K562 (cell line): ENCODE results near the gene SAP30BP. TPM values are rescaled to one million over a fixed set of nuclear protein-coding genes. Genes with fewer than 3 reads are reported as not detected.
A peak's percentile ranks its signal among the peaks of the same experiment; 100 is the strongest.

Experiments
- ATAC-seq: fragments of 200-7000 bp; cut with Tn5 transposase; 3 replicates; pipeline ENCODE4 v1.9.1; 2020; ENCODE audit warnings: moderate library complexity
- BruUV-seq: library from RNA; stranded (reverse); fragments of 400-500 nt; replicated peaks from 2 replicates; lab custom pipeline; 2021; lab: Mats Ljungman, UMichigan
- CTCF ChIA-PET: fragments of 300-600 bp; formaldehyde crosslinking; extraction: SDS; loops from one replicate; lab custom pipeline; 2021; ENCODE audit warnings: low intra/inter-chr PET ratio; lab: Yijun Ruan, JAX
- POLR2A ChIA-PET: fragments of 300-600, 350-650 bp; sonication (Branson Sonifier 250); formaldehyde crosslinking; extraction: SDS; loops from one replicate; lab custom pipeline; 2021; ENCODE audit warnings: antibody characterized with exemption, inconsistent platforms; lab: Yijun Ruan, JAX
- DNase-seq, 4 experiments: peaks; one replicate each; pipeline versions ENCODE4 v3.0.0 to v3.0.0-alpha.2; 2011 to 2018; ENCODE audit warnings: low spot score in 3 of 4, mixed read lengths in 3 of 4; ENCODE audit errors: extremely low read depth in 1 of 4
- FAIRE-seq: peaks from 2 replicates; lab custom pipeline; 2011; peaks lifted over from hg19 to GRCh38; lab: Jason Lieb, UNC
- H2AFZ ChIP-seq: 2 replicates; pipeline ENCODE4 v1.6.0; 2011; ENCODE audit warnings: low read depth, low read length, control low read depth, inconsistent platforms
- H3K27ac ChIP-seq: fragments of 200-600 bp; 3 replicates; pipeline ENCODE4 v1.8.0; 2011; ENCODE audit warnings: low read depth, mild to moderate bottlenecking, control low read depth, inconsistent platforms, low read length, moderate library complexity, mixed read lengths; ENCODE audit errors: extremely low read depth
- H3K27me3 ChIP-seq, 2 experiments: fragments of 300-600 bp in 1 of 2; 2 replicates in 1 of 2; 3 replicates in 1 of 2; pipeline versions ENCODE4 v1.6.0 to v1.8.0; 2011; ENCODE audit warnings: inconsistent platforms in 2 of 2, low read length in 2 of 2, mild to moderate bottlenecking in 1 of 2, mixed read lengths in 1 of 2, moderate library complexity in 1 of 2; ENCODE audit not compliant: control insufficient read depth in 2 of 2, insufficient read depth in 2 of 2
- H3K36me3 ChIP-seq: fragments of 300-600 bp; 3 replicates; pipeline ENCODE4 v1.8.0; 2011; ENCODE audit warnings: mild to moderate bottlenecking, low read length, inconsistent platforms; ENCODE audit not compliant: control insufficient read depth, insufficient read depth
- H3K4me1 ChIP-seq, 2 experiments: fragments of 200-600 bp in 1 of 2; replicated peaks in 1 of 2; 2 replicates in 1 of 2; 3 replicates in 1 of 2; pipeline versions ENCODE4 v1.5.1 to v1.8.0; 2011; ENCODE audit warnings: inconsistent platforms in 2 of 2, low read length in 2 of 2, mild to moderate bottlenecking in 1 of 2, mixed read lengths in 1 of 2, moderate library complexity in 1 of 2; ENCODE audit not compliant: control insufficient read depth in 2 of 2, insufficient read depth in 2 of 2
- H3K4me2 ChIP-seq: 2 replicates; pipeline ENCODE4 v1.6.1; 2011; ENCODE audit warnings: low read length, control low read depth, inconsistent platforms, mixed read lengths; ENCODE audit not compliant: insufficient read depth
- H3K4me3 ChIP-seq: fragments of 200-600 bp; sonication (generic), shearing (Covaris generic); 2 replicates; pipeline ENCODE4 v1.5.1; 2016; ENCODE audit warnings: control low read depth, inconsistent platforms
- H3K79me2 ChIP-seq: fragments of 200-600 bp; 3 replicates; pipeline ENCODE4 v1.8.0; 2011; ENCODE audit warnings: low read length, inconsistent platforms; ENCODE audit not compliant: control insufficient read depth, insufficient read depth
- H3K9ac ChIP-seq, 2 experiments: 2 replicates each; pipeline versions ENCODE4 v1.6.0 to v1.6.1; 2011; ENCODE audit warnings: low read depth in 2 of 2, low read length in 2 of 2, control low read depth in 1 of 2, inconsistent platforms in 1 of 2, mild to moderate bottlenecking in 1 of 2, mixed read lengths in 1 of 2; ENCODE audit not compliant: insufficient read depth in 1 of 2
- H3K9me1 ChIP-seq: one replicate; pipeline ENCODE4 v1.6.0; 2011; ENCODE audit warnings: inconsistent platforms, mild to moderate bottlenecking, low read length, moderate library complexity; ENCODE audit not compliant: control insufficient read depth, insufficient read depth
- H3K9me3 ChIP-seq: replicated peaks from 2 replicates; pipeline ENCODE4 v1.5.1; 2011; ENCODE audit warnings: low read depth, low read length, inconsistent platforms; ENCODE audit not compliant: control insufficient read depth, insufficient read depth
- H4K20me1 ChIP-seq: replicated peaks from 2 replicates; pipeline ENCODE4 v1.6.1; 2011; ENCODE audit warnings: low read length, inconsistent platforms, mixed read lengths; ENCODE audit not compliant: control insufficient read depth, insufficient read depth
- CREM ChIP-seq: IDR thresholded peaks from 2 replicates; pipeline ENCODE4 v1.6.1; 2014; ENCODE audit warnings: antibody characterized with exemption, low read depth
- EZH2 ChIP-seq: IDR thresholded peaks from 2 replicates; pipeline ENCODE4 v1.6.1; 2012; ENCODE audit warnings: low read depth, mild to moderate bottlenecking, inconsistent platforms, low read length, borderline replicate concordance
- GTF2E2 ChIP-seq: fragments of 200-800 bp; sonication (Bioruptor generic); IDR thresholded peaks from 2 replicates; pipeline ENCODE4 v1.6.1; 2016; ENCODE audit warnings: missing genetic modification characterization, missing compliant biosample characterization
- HDAC8 ChIP-seq: fragments of 450-650 bp; IDR thresholded peaks from 2 replicates; pipeline ENCODE4 v1.6.1; 2016; ENCODE audit warnings: mild to moderate bottlenecking, missing genetic modification characterization, moderate library complexity, missing compliant biosample characterization
- JUN ChIP-seq, 2 experiments: sonication (generic) in 1 of 2; formaldehyde crosslinking in 1 of 2; IDR thresholded peaks; 2 replicates each; pipeline versions ENCODE4 v1.6.1 to v1.8.0; 2012 to 2022; ENCODE audit warnings: borderline replicate concordance in 2 of 2, mild to moderate bottlenecking in 2 of 2, improper control_type of control experiment in 1 of 2, low read depth in 1 of 2, low read length in 1 of 2, missing genetic modification reagents in 1 of 2
- MAZ ChIP-seq, 2 experiments: fragments of 450-650 bp in 1 of 2; sonication (generic) in 1 of 2; formaldehyde crosslinking; IDR thresholded peaks in 1 of 2; conservative IDR thresholded peaks in 1 of 2; 2 replicates each; pipeline versions ENCODE4 v1.4.0 to v1.5.0; 2020; ENCODE audit warnings: mild to moderate bottlenecking in 1 of 2, missing genetic modification reagents in 1 of 2
- MTA1 ChIP-seq: fragments of 450-650 bp; IDR thresholded peaks from 2 replicates; pipeline ENCODE4 v1.6.1; 2017; ENCODE audit warnings: borderline replicate concordance
- POLR2G ChIP-seq: fragments of 200-400 bp; formaldehyde crosslinking; IDR thresholded peaks from 2 replicates; pipeline ENCODE4 v1.6.1; 2017; ENCODE audit warnings: low read depth, mild to moderate bottlenecking, antibody characterized with exemption, low read length, moderate library complexity
- TCF3 ChIP-seq: sonication (generic); formaldehyde crosslinking; IDR thresholded peaks from 2 replicates; pipeline ENCODE4 v1.4.0; 2020; ENCODE audit warnings: mild to moderate bottlenecking, missing genetic modification reagents
- VEZF1 ChIP-seq: fragments of 200-800 bp; sonication (Bioruptor generic); IDR thresholded peaks from 2 replicates; pipeline ENCODE4 v1.6.1; 2017; ENCODE audit warnings: missing genetic modification characterization, missing compliant biosample characterization
- XRCC4 ChIP-seq: IDR thresholded peaks from one replicate; pipeline ENCODE4 v1.6.1; 2011; ENCODE audit not compliant: insufficient read depth, insufficient read length; ENCODE audit errors: extremely low read depth
- XRCC5 ChIP-seq: fragments of 200-400 bp; formaldehyde crosslinking; IDR thresholded peaks from 2 replicates; pipeline ENCODE4 v1.6.1; 2017; ENCODE audit warnings: low read depth, mild to moderate bottlenecking, low read length
- ZBTB7A ChIP-seq: IDR thresholded peaks from 2 replicates; pipeline ENCODE4 v1.6.1; 2011; ENCODE audit warnings: low read depth, mild to moderate bottlenecking, low read length, moderate library complexity, borderline replicate concordance; ENCODE audit not compliant: control insufficient read depth
- ZC3H11A ChIP-seq: IDR thresholded peaks from 2 replicates; pipeline ENCODE4 v1.6.1; 2012; ENCODE audit warnings: low read depth, low read length, improper control_type of control experiment
- ZFP1 ChIP-seq: fragments of 450-650 bp; formaldehyde crosslinking; IDR thresholded peaks from 2 replicates; pipeline ENCODE4 v1.4.0; 2020; ENCODE audit warnings: mild to moderate bottlenecking, mixed read lengths
- ZFX ChIP-seq: sonication (generic); formaldehyde crosslinking; IDR thresholded peaks from 2 replicates; pipeline ENCODE4 v1.8.0; 2022; ENCODE audit warnings: mild to moderate bottlenecking, missing genetic modification reagents, moderate library complexity
- ZNF324 ChIP-seq: fragments of 250-450 bp; sonication (Bioruptor Pico); IDR thresholded peaks from 2 replicates; pipeline ENCODE4 v1.4.0; 2020; ENCODE audit warnings: mild to moderate bottlenecking
- ZSCAN32 ChIP-seq: fragments of 450-650 bp; formaldehyde crosslinking; IDR thresholded peaks from 2 replicates; pipeline ENCODE4 v1.4.0; 2020; ENCODE audit warnings: mild to moderate bottlenecking, moderate library complexity
- WGBS: fragments of 100-300 bp; shearing (Covaris generic); methylation state at CpG from one replicate; pipeline ENCODE4 v1.1.6; 2016; ENCODE audit warnings: low coverage, mixed read lengths; ENCODE audit not compliant: insufficient coverage; ENCODE audit errors: missing lambda C conversion rate; 5-methylcytosine and 5-hydroxymethylcytosine counted together
- in situ Hi-C: fragments of 300-500 bp; cut with MboI; formaldehyde crosslinking; loops from 4 replicates; pipeline ENCODE4 v1.15.0; 2018; ENCODE audit warnings: inconsistent platforms, mixed read lengths
- intact Hi-C: fragments of 100-400 bp; cut with micrococcal nuclease; formaldehyde crosslinking; loops from 2 replicates; pipeline ENCODE4 v1.14.2; 2022
- polyA plus RNA-seq, 8 experiments: library from polyadenylated mRNA; depleted of rRNA in 4 of 8; stranded (reverse) in 5 of 8; unstranded in 3 of 8; fragments of >200 nt; fragmentation: Nextera tagmentation in 2 of 8; fragmentation: Illumina TruSeq in 1 of 8; extraction: Ambion mirVana in 2 of 8; extraction: Trizol in 1 of 8; gene quantifications; 2 replicates each; pipeline versions ENCODE4 v1.2.1 to v1.2.3, GENCODE V29; 2011 to 2014; ENCODE audit warnings: inconsistent platforms in 1 of 8, missing spikeins in 1 of 8
- total RNA-seq, 7 experiments: library from RNA; depleted of rRNA in 6 of 7; stranded (reverse); fragments of >200 nt in 6 of 7; fragmentation: Illumina TruSeq in 2 of 7; extraction: Trizol in 2 of 7; gene quantifications; 2 replicates each; pipeline versions ENCODE4 v1.2.1 to v1.2.3, GENCODE V29; 2011 to 2021; ENCODE audit warnings: low replicate concordance in 1 of 7
- TF ChIP-seq, protein P1 (sequence below): sonication (generic); formaldehyde crosslinking; IDR thresholded peaks from 2 replicates; pipeline ENCODE4 v1.8.0; 2022; ENCODE audit warnings: mild to moderate bottlenecking, missing genetic modification reagents

The SAP30BP gene
- total and polyA plus RNA-seq, 9 of the 15 experiments (the other 6 are each of a cell fraction or from before 2014, with no cell fraction given), result 45.3 to 154 (median 71.7) TPM

GRCh38 chr17:75625813-75626486 is 41.2 kb upstream of the SAP30BP start:
- Histone ChIP-seq H3K79me2 (no peaks in the 10 kb centered on the region), H4K20me1 (peaks cover 14% of the 10 kb centered on the region), H3K27ac (no peak overlapping the region), H3K4me3 (no peak overlapping the region), H3K4me2 (no peak overlapping the region), H3K9me1 (no peaks in the 10 kb centered on the region), H3K4me1 (peaks cover 6 to 69% of the 10 kb centered on the region in 2 experiments; a peak in 4 of 5 replicates), H3K27me3 (peaks cover 0 to 17% of the 10 kb centered on the region in 2 experiments; a peak in 2 of 5 replicates), H3K9me3 (no peaks in the 10 kb centered on the region), H3K9ac (peak overlapping the region in 1 of 2 experiments; percentile 19; a peak in 2 of 4 replicates), H2AFZ (no peak overlapping the region), H3K36me3 (peaks cover 4% of the 10 kb centered on the region; the same call in 2 of the 3 replicates)
- DNase-seq (peak; percentile 66 to 82 (median 77)), ATAC-seq (peak; percentile 93), FAIRE-seq (peak; percentile 57)
- in situ Hi-C loops (no loop called here), intact Hi-C loops (no loop called here)
- ChIA-PET POLR2A (interaction anchor here (0.8 kb wide), 1 partner anchor 122 kb away, joined by 3 read pairs; no protein-coding TSS in a partner anchor), CTCF (interaction anchor here (0.6 to 1.1 kb wide), 3 partner anchors 38 to 835 kb away, joined by 3 read pairs; partner anchors contain the start of gene MYO15B)
- WGBS, result 76% methylated on average over 15 of the region's 15 CpGs
- no TSS peak for BruUV-seq
- no peak for TF ChIP-seq ZFX (CRISPR knock-in tag)
- no peak for TF ChIP-seq TCF3 (CRISPR knock-in tag)
- TF ChIP-seq MAZ (CRISPR knock-in tag; conservative IDR thresholded peaks at IDR 0.05 in 1 of 2, IDR thresholded peaks at IDR 0.05 in 1 of 2), result 0 out of 4 replicates have a peak, but pooled peaks have one; percentile 31 to 32
- TF ChIP-seq ZNF324 (CRISPR knock-in tag), result no peak
- peak; percentile 39; the same call in 1 of the 2 replicates for TF ChIP-seq VEZF1
- no peak for TF ChIP-seq JUN (IDR thresholded peaks at IDR 0.05; ENCODE audit: borderline replicate concordance, low read depth, low read length)
- TF ChIP-seq JUN (CRISPR knock-in tag; IDR thresholded peaks at IDR 0.05; ENCODE audit: borderline replicate concordance), result no peak
- no peak for TF ChIP-seq ZFP1
- TF ChIP-seq, protein P1, sequence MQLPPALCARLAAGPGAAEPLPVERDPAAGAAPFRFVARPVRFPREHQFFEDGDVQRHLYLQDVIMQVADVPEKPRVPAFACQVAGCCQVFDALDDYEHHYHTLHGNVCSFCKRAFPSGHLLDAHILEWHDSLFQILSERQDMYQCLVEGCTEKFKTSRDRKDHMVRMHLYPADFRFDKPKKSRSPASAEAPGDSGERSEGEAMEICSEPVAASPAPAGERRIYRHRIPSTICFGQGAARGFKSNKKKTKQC, result no peak
- peak; percentile 33; the same call in 1 of the 2 replicates for TF ChIP-seq POLR2G
- TF ChIP-seq XRCC5, result 0 out of 2 replicates have a peak, but pooled peaks have one; percentile 14
- no peak for TF ChIP-seq HDAC8
- peak; percentile 58; the same call in 1 of the 2 replicates for TF ChIP-seq ZBTB7A
- no peak for TF ChIP-seq XRCC4
- TF ChIP-seq CREM, result 0 out of 2 replicates have a peak, but pooled peaks have one; percentile 14
- no peak for TF ChIP-seq EZH2
- no peak for TF ChIP-seq ZSCAN32 (CRISPR knock-in tag)
- no peak for TF ChIP-seq ZC3H11A
- TF ChIP-seq GTF2E2, result no peak
- TF ChIP-seq MTA1, result no peak
